Brain microvascular endothelial cell (primary cell): ENCODE measurements around the gene SPNS2.

ENCODE experiments used
- DNase-seq: peaks from one replicate; pipeline ENCODE4 v3.0.0-alpha.2; 2020
- H3K27ac ChIP-seq: fragments of 250-450 bp; sonication (Bioruptor Pico); 2 replicates; pipeline ENCODE4 v1.5.1; 2020; ENCODE audit warnings: mild to moderate bottlenecking, moderate library complexity
- H3K27me3 ChIP-seq: fragments of 250-450 bp; sonication (Bioruptor Pico); replicated peaks from 2 replicates; pipeline ENCODE4 v1.5.1; 2020; ENCODE audit warnings: mild to moderate bottlenecking
- H3K36me3 ChIP-seq: fragments of 250-450 bp; sonication (Bioruptor Pico); replicated peaks from 2 replicates; pipeline ENCODE4 v1.5.1; 2020; ENCODE audit warnings: mild to moderate bottlenecking
- H3K4me3 ChIP-seq: 2 replicates; pipeline ENCODE4 v1.5.1; 2011; ENCODE audit warnings: low read depth, mild to moderate bottlenecking, control low read depth, low read length, moderate library complexity
- CTCF ChIP-seq: IDR thresholded peaks from 2 replicates; pipeline ENCODE4 v1.5.1; 2011; ENCODE audit warnings: low read depth, mild to moderate bottlenecking, moderate library complexity, low read length, control low read depth, inconsistent platforms; ENCODE audit errors: missing control alignments
- in situ Hi-C: cut with HindIII; loops from 2 replicates; pipeline ENCODE4 v1.10.0; 2017; ENCODE audit warnings: low sequenced_read_pairs, low pct_ligation_motif_present

Gene SPNS2

GRCh38 chr17:4547118-4547906 lies 48.6 kb downstream of the SPNS2 start:
- in situ Hi-C loops = no loop called here
- peaks cover 70% of the 10 kb centered on the region for H3K36me3 ChIP-seq
- no peak overlapping the region for H3K27ac ChIP-seq
- TF ChIP-seq CTCF = no peak
- no peaks in the 10 kb centered on the region for H3K27me3 ChIP-seq
- H3K4me3 ChIP-seq = no peak overlapping the region
- no peak for DNase-seq

- H3K4me3 ChIP-seq = no peak overlapping the region
- in situ Hi-C loops = no loop called here
- peaks cover 69% of the 10 kb centered on the region for H3K36me3 ChIP-seq
- TF ChIP-seq CTCF = no peak
- no peak overlapping the region for H3K27ac ChIP-seq
- no peaks in the 10 kb centered on the region for H3K27me3 ChIP-seq
- DNase-seq = no peak
Observed at GRCh38 chr17:4548061-4548461, 49.4 kb downstream of the SPNS2 start.

DNA sequence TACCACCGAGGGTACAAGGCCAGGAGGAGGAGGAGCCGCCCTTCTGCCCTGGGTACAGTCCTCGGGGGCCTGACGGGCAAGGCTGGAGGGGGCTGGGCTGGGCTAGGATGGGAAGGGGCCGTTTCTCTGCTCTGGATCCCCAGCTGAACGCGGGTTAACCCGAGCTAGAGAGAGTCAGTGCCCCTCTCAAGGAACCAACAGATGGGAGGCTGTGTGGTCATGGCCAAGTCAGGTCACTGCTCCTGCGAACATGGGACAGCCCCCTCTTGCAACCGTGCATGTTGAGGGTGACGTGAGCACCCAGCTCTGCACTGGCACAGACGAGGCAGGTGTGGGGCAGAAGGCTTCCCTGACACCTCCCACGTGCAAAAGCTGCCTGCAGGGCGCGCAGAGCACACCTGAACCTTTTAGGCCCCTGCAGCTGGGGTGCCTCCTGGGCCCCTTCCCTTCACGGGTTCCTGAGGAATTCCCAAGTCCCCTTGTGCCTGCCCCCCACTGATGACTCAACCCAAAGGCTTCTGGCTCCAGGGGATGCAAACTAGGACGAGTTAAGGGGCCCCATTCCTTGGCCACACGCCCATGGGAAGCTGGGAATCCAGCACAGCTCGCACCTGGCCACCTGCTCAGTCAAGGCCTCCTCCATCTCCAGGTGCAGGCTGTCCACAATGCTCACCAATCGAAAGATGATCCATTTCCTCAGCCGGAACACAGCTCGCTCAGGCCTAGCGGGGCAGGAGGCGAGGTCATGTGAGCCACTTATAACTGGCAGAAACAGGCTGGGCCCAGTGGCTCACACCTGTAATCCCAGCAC lies 50.2 kb downstream of the SPNS2 start:
- in situ Hi-C loops = no loop called here
- Histone ChIP-seq H3K4me3 (no peak overlapping the region), H3K36me3 (peaks cover 68% of the 10 kb centered on the region), H3K27me3 (no peaks in the 10 kb centered on the region), H3K27ac (no peak overlapping the region)
- no peak for TF ChIP-seq CTCF
- DNase-seq = no peak

GRCh38 chr17:4549781-4550533 lies 51.3 kb downstream of the SPNS2 start:
- TF ChIP-seq CTCF = no peak
- Histone ChIP-seq H3K4me3 (no peak overlapping the region), H3K36me3 (peaks cover 63% of the 10 kb centered on the region), H3K27me3 (no peaks in the 10 kb centered on the region), H3K27ac (no peak overlapping the region)
- in situ Hi-C loops = no loop called here
- DNase-seq = no peak

GRCh38 chr17:4550534-4551039 lies 51.9 kb downstream of the SPNS2 start:
- no peak for TF ChIP-seq CTCF
- H3K27ac ChIP-seq = no peak overlapping the region
- H3K36me3 ChIP-seq = peaks cover 63% of the 10 kb centered on the region
- no peak overlapping the region for H3K4me3 ChIP-seq
- in situ Hi-C loops = no loop called here
- H3K27me3 ChIP-seq = no peaks in the 10 kb centered on the region
- no peak for DNase-seq
